IMR-90 (cell line): ENCODE data around the gene SNX22. TPM values are rescaled to one million over a fixed set of nuclear protein-coding genes. Genes with fewer than 3 reads are reported as not detected.

Source experiments
- ATAC-seq: fragments of 200-7000 bp; cut with Tn5 transposase; 2 replicates; pipeline ENCODE4 v1.9.1; 2020; ENCODE audit warnings: low read depth, mild to moderate bottlenecking, moderate library complexity
- BruUV-seq: library from RNA; stranded (reverse); fragments of 400-500 nt; replicated peaks from 2 replicates; lab custom pipeline; 2021; lab: Mats Ljungman, UMichigan
- CTCF ChIA-PET: fragments of 300-600 bp; formaldehyde crosslinking; extraction: SDS; loops from one replicate; lab custom pipeline; 2021; ENCODE audit warnings: antibody characterized with exemption; lab: Yijun Ruan, JAX
- POLR2A ChIA-PET: fragments of 300-600 bp; sonication (Branson Sonifier 250); formaldehyde crosslinking; loops from one replicate; lab custom pipeline; 2022; ENCODE audit warnings: antibody characterized with exemption; ENCODE audit not compliant: unreplicated experiment; lab: Charles Lee
- DNase-seq: peaks from one replicate; pipeline ENCODE4 v3.0.0; 2013
- H2AFZ ChIP-seq: replicated peaks from 2 replicates; pipeline ENCODE3; 2013; ENCODE audit warnings: low read length, mild to moderate bottlenecking; ENCODE audit not compliant: poor library complexity
- H2AK5ac ChIP-seq: 2 replicates; pipeline ENCODE4 v1.6.1; 2013; ENCODE audit warnings: low read depth, low read length, inconsistent platforms
- H2AK9ac ChIP-seq: replicated peaks from 2 replicates; pipeline ENCODE3; 2013; ENCODE audit warnings: mild to moderate bottlenecking, low read depth, low read length, moderate library complexity; ENCODE audit not compliant: poor library complexity
- H2BK120ac ChIP-seq: 2 replicates; pipeline ENCODE4 v1.6.1; 2013; ENCODE audit warnings: low read depth, low read length, inconsistent platforms
- H2BK15ac ChIP-seq: 3 replicates; pipeline ENCODE4 v1.6.1; 2013; ENCODE audit warnings: low read depth, low read length, inconsistent platforms
- H2BK20ac ChIP-seq: 2 replicates; pipeline ENCODE4 v1.6.1; 2013; ENCODE audit warnings: low read depth, mild to moderate bottlenecking, inconsistent platforms, low read length, moderate library complexity
- H2BK5ac ChIP-seq: 2 replicates; pipeline ENCODE4 v1.6.1; 2013; ENCODE audit warnings: mild to moderate bottlenecking, low read depth, low read length, inconsistent platforms; ENCODE audit not compliant: poor library complexity, severe bottlenecking
- H3K14ac ChIP-seq: replicated peaks from 2 replicates; pipeline ENCODE4 v1.6.1; 2013; ENCODE audit warnings: low read depth, low read length, inconsistent platforms
- H3K18ac ChIP-seq: 2 replicates; pipeline ENCODE4 v1.6.1; 2013; ENCODE audit warnings: low read depth, low read length, control low read depth
- H3K23ac ChIP-seq: 2 replicates; pipeline ENCODE4 v1.6.1; 2013; ENCODE audit warnings: low read depth, low read length, inconsistent platforms
- H3K27ac ChIP-seq: 2 replicates; pipeline ENCODE4 v1.5.1; 2013; ENCODE audit warnings: mild to moderate bottlenecking, control low read depth, low read length; ENCODE audit not compliant: insufficient read depth
- H3K27me3 ChIP-seq: 2 replicates; pipeline ENCODE4 v1.6.1; 2013; ENCODE audit warnings: low read length; ENCODE audit not compliant: control insufficient read depth, insufficient read depth
- H3K36me3 ChIP-seq: 2 replicates; pipeline ENCODE4 v1.6.1; 2013; ENCODE audit warnings: low read length, mixed read lengths; ENCODE audit not compliant: control insufficient read depth, insufficient read depth
- H3K4ac ChIP-seq: 2 replicates; pipeline ENCODE4 v1.6.1; 2013; ENCODE audit warnings: low read depth, low read length, inconsistent platforms
- H3K4me1 ChIP-seq: 2 replicates; pipeline ENCODE4 v1.6.1; 2013; ENCODE audit warnings: low read length, mixed read lengths; ENCODE audit not compliant: control insufficient read depth, insufficient read depth
- H3K4me2 ChIP-seq: 2 replicates; pipeline ENCODE4 v1.6.1; 2013; ENCODE audit warnings: low read depth, mild to moderate bottlenecking, control low read depth, low read length, moderate library complexity
- H3K4me3 ChIP-seq: 2 replicates; pipeline ENCODE4 v1.5.1; 2013; ENCODE audit warnings: low read depth, mild to moderate bottlenecking, control low read depth, low read length, moderate library complexity; ENCODE audit not compliant: insufficient read depth
- H3K56ac ChIP-seq: 2 replicates; pipeline ENCODE4 v1.6.1; 2013; ENCODE audit warnings: low read length, inconsistent platforms; ENCODE audit not compliant: insufficient read depth; ENCODE audit errors: extremely low read depth
- H3K79me1 ChIP-seq, 2 experiments: 2 replicates each; pipeline ENCODE4 v1.6.1; 2013; ENCODE audit warnings: low read length in 2 of 2, inconsistent platforms in 1 of 2, low read depth in 1 of 2
- H3K9ac ChIP-seq: 2 replicates; pipeline ENCODE4 v1.6.1; 2013; ENCODE audit warnings: low read depth, low read length, control low read depth
- H3K9me1 ChIP-seq: 2 replicates; pipeline ENCODE4 v1.6.1; 2013; ENCODE audit warnings: low read length, inconsistent platforms; ENCODE audit not compliant: insufficient read depth
- H3K9me3 ChIP-seq: 2 replicates; pipeline ENCODE4 v1.6.1; 2013; ENCODE audit warnings: low read length; ENCODE audit not compliant: control insufficient read depth, insufficient read depth
- H4K20me1 ChIP-seq: 2 replicates; pipeline ENCODE4 v1.6.1; 2013; ENCODE audit warnings: low read length, inconsistent platforms; ENCODE audit not compliant: insufficient read depth
- H4K5ac ChIP-seq: 2 replicates; pipeline ENCODE4 v1.6.1; 2013; ENCODE audit warnings: mild to moderate bottlenecking, low read depth, low read length, control low read depth
- H4K8ac ChIP-seq, 2 experiments: 2 replicates each; pipeline ENCODE4 v1.6.1; 2013; ENCODE audit warnings: low read depth in 2 of 2, low read length in 2 of 2, control low read depth in 1 of 2, inconsistent platforms in 1 of 2
- H4K91ac ChIP-seq: 2 replicates; pipeline ENCODE4 v1.6.1; 2013; ENCODE audit warnings: low read depth, low read length, inconsistent platforms; ENCODE audit not compliant: insufficient read depth
- CEBPB ChIP-seq: IDR thresholded peaks from 2 replicates; pipeline ENCODE4 v1.6.1; 2012; ENCODE audit warnings: low read depth, low read length, improper control_type of control experiment
- ELK1 ChIP-seq: fragments of 150-350 bp; IDR thresholded peaks from 2 replicates; pipeline ENCODE4 v1.6.1; 2016; ENCODE audit warnings: low read depth, mild to moderate bottlenecking, low read length, moderate library complexity, borderline replicate concordance
- MAFK ChIP-seq: IDR thresholded peaks from 2 replicates; pipeline ENCODE4 v1.6.1; 2012; ENCODE audit warnings: low read depth, low read length, improper control_type of control experiment
- POLR2A ChIP-seq: IDR thresholded peaks from 2 replicates; pipeline ENCODE4 v1.6.1; 2012; ENCODE audit warnings: mild to moderate bottlenecking, low read depth, low read length
- RAD21 ChIP-seq: IDR thresholded peaks from 2 replicates; pipeline ENCODE4 v1.6.1; 2012; ENCODE audit warnings: low read length, improper control_type of control experiment
- USF2 ChIP-seq: fragments of 150-350 bp; IDR thresholded peaks from 2 replicates; pipeline ENCODE4 v1.6.1; 2017; ENCODE audit warnings: mild to moderate bottlenecking, antibody characterized with exemption, low read length, low read depth
- WGBS, 2 experiments: methylation state at CpG; one replicate each; pipeline versions ENCODE4 v1.1.5 to v1.1.7; 2013; ENCODE audit warnings: missing lambda C conversion rate in 2 of 2; ENCODE audit not compliant: insufficient read length in 1 of 2; ENCODE audit errors: extremely low coverage in 2 of 2; 5-methylcytosine and 5-hydroxymethylcytosine counted together
- dilution Hi-C: fragments of 300-500 bp; cut with HindIII; formaldehyde crosslinking; loops from one replicate; pipeline ENCODE4 v1.14.3; 2018; ENCODE audit warnings: low sequenced_read_pairs; ENCODE audit not compliant: unreplicated experiment
- in situ Hi-C: fragments of 300-500 bp; cut with MboI; formaldehyde crosslinking; loops from 3 replicates; pipeline ENCODE4 v1.14.3; 2019; ENCODE audit warnings: low sequenced_read_pairs, inconsistent platforms, mixed read lengths
- intact Hi-C: fragments of 100-400 bp; cut with micrococcal nuclease; formaldehyde crosslinking; loops from 2 replicates; pipeline ENCODE4 v1.10.0; 2022
- polyA plus RNA-seq, 3 experiments: library from polyadenylated mRNA; depleted of rRNA; stranded (reverse); fragments of >200 nt; gene quantifications; 2 replicates each; pipeline ENCODE4 v1.2.3, GENCODE V29; 2012; ENCODE audit warnings: low replicate concordance in 1 of 3
- total RNA-seq: library from RNA; depleted of rRNA; stranded (reverse); fragments of >200 nt; gene quantifications from 2 replicates; pipeline ENCODE4 v1.2.3, GENCODE V29; 2012

SNX22 gene
- total and polyA plus RNA-seq, 2 of the 4 experiments (the other 2 are of a cell fraction), result 0.12 to 0.18 TPM

GRCh38 chr15:64182859-64183370 is 31.4 kb downstream of the SNX22 start:
- dilution Hi-C loops, result no loop called here
- H4K8ac ChIP-seq, result no peak overlapping the region
- no peaks in the 10 kb centered on the region for H4K20me1 ChIP-seq
- H3K9me1 ChIP-seq, result peaks cover 2% of the 10 kb centered on the region; the same call in 1 of the 2 replicates
- H3K36me3 ChIP-seq, result peaks cover 21% of the 10 kb centered on the region
- no peaks in the 10 kb centered on the region for H3K9me3 ChIP-seq
- no peak overlapping the region for H2BK5ac ChIP-seq
- CTCF ChIA-PET, result interaction anchor here (1.2 kb wide), 1 partner anchor 17 kb away, joined by 3 read pairs; no protein-coding TSS in a partner anchor
- H3K18ac ChIP-seq, result no peak overlapping the region
- H2AK5ac ChIP-seq, result no peak overlapping the region
- H3K27ac ChIP-seq, result no peak overlapping the region
- no peak overlapping the region for H4K5ac ChIP-seq
- H2AFZ ChIP-seq, result no peak overlapping the region
- BruUV-seq, result no TSS peak
- in situ Hi-C loops, result loop anchor here (25.0 kb wide), 1 partner anchor 479 kb away; no protein-coding TSS in a partner anchor
- H2BK120ac ChIP-seq, result no peak overlapping the region
- no peak overlapping the region for H2BK20ac ChIP-seq
- DNase-seq (no peak), ATAC-seq (no peak)
- no peak overlapping the region for H3K4ac ChIP-seq
- POLR2A ChIA-PET, result no interaction called here
- no peak overlapping the region for H3K4me2 ChIP-seq
- H2AK9ac ChIP-seq, result no peak overlapping the region
- H3K14ac ChIP-seq, result no peak overlapping the region
- no peak for TF ChIP-seq POLR2A
- no peak for TF ChIP-seq CEBPB
- no peak for TF ChIP-seq RAD21
- no peak for TF ChIP-seq USF2
- TF ChIP-seq MAFK, result no peak
- TF ChIP-seq ELK1, result no peak
- WGBS, 2 experiments, result 94% methylated on average over 3 of the region's 4 CpGs; no CpG with 5 or more reads in 1 of the 2 experiments
- intact Hi-C loops, result no loop called here
- H2BK15ac ChIP-seq, result no peak overlapping the region
- H3K23ac ChIP-seq, result no peak overlapping the region
- H3K4me3 ChIP-seq, result no peak overlapping the region
- H4K91ac ChIP-seq, result no peak overlapping the region
- no peaks in the 10 kb centered on the region for H3K27me3 ChIP-seq
- no peak overlapping the region for H3K56ac ChIP-seq
- H3K4me1 ChIP-seq, result no peaks in the 10 kb centered on the region
- no peak overlapping the region for H3K9ac ChIP-seq
- H3K79me1 ChIP-seq, result no peaks in the 10 kb centered on the region
